ENCODE measurements around the gene PGAP3.

Gene PGAP3

GRCh38 chr17:39655105-39655504, 32.8 kb downstream of the PGAP3 start:
- DNase-seq = no peak

DNA sequence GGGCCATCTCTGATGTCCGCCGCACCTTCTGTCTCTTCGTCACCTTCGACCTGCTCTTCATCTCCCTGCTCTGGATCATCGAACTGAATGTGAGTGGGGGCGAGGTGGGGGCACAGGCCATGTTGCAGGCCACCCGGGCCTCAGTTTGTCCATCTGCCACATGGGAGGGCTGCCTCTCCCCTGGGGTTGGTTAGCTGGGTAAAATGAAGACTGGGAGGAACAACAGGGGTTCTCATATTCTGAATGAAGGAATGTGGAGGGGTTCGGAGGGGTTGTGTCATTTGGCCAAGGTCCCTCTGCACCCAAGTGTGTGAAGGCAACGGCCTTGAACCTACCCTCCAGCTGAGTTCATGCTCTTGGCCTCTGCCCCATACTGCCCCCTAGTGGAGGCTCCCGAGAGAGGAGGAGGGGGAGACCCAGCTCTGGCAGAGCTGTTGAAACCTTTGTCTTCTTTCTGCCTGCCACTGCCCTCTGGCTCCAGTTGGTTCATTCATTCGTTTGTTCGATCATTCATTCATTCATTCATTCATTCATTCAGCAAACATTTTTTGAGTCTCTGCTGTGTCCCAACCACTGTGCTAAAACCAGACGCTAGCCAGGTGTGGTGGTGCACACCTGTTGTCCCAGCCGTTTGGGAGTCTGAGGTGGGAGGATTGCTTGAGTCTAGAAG, 34.1 kb downstream of the PGAP3 start:
- DNase-seq = peak; percentile 72 to 84

- no peak for DNase-seq
These were observed 34.6 kb downstream of the PGAP3 start for GRCh38 chr17:39653316-39653661.

DNA sequence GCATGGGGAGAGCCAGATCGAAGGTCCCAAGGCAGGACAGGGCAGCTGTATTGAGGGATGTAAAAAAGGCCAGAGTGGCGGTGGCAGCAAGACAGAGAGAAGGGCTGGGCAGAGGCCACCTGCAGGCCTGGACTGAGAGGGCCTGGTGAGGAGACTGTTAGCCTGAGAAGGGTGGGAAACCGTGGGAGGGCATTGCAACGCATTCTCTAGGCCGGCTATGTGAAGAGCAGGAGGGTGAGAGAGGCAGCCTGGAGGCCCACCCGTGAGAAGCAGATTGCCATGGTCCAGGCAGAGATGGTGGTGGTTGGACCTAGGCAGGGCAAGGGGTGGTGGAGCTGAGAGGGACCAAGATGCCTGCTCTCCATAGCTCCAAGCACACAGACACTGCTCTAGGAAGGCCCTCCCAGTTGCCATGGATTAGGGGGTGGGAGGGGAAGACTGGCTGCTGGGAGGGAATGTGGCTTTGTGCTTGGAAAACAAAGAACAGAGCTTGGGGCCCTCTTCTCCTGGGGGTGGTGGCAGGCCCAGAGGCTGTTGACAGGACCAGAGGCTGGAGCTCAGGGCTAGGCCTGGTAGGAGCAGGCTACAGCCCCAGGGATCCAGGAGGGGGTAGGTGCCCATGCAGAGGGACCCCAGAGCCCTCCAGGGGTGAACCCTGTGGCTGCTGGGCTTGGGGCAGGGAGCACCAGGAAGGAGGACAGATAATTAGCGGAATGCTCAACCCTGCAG, 35.1 kb downstream of the PGAP3 start:
- no peak for DNase-seq

DNA sequence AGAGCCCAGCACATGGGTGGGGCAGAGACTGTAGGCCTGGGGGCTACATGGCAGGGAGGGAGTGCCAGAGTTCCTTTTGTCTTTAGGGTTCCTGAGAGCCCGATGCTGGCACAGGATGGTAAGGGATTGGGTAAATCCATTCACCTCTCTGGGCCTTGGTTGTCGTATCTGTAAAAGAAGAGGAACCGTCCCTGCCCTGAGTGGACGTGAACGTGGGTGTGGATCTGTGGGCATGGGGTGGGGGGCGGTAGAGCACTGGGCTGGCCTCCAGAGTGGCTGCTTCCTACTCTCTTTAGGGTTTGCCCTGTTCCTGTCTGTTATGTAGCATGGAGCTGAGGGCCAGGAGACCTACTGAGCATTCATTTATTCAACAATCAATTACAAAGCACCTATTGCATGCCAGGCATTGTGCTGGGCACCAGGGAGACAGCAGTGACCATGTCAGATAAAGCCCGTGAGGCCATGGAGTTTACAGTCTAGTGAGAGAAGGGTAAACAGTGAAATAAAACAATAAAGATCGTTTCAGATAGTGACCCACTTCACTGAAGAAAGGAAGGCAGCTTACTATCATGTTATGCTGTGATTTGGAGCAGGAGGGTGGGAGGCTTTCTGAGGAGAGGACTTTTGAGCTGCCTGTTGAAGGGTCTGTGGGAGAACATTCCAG, 35.8 kb downstream of the PGAP3 start:
- DNase-seq = no peak

- no peak for DNase-seq
These were observed 37.7 kb downstream of the PGAP3 start for GRCh38 chr17:39650121-39650579.

- no peak for DNase-seq
These were observed 39.1 kb downstream of the PGAP3 start for GRCh38 chr17:39648616-39649366.

DNA sequence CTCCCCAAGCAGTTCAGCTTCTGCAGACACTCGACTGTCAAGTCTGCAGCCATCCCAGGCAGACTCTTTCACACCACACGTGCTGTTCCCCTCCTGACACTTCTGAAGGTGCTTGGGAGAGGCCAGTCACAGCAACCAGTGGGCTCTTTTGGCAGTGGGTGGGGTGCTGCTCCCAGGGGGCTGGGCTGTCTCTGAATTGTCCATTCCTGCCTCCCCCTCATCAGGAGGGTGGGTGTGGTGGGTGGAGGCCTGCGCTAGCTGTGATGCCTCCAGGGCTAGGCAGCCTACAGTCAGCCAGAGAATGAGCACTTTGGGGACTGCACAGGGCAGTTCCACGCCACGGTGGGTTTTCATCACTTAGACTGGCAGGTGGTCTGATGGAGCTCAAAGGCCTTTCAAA, 40.6 kb downstream of the PGAP3 start:
- no peak for DNase-seq

GRCh38 chr17:39643271-39643670, 44.6 kb downstream of the PGAP3 start:
- DNase-seq = no peak

- no peak for DNase-seq
These were observed 45.4 kb downstream of the PGAP3 start for GRCh38 chr17:39642291-39643074.

DNA sequence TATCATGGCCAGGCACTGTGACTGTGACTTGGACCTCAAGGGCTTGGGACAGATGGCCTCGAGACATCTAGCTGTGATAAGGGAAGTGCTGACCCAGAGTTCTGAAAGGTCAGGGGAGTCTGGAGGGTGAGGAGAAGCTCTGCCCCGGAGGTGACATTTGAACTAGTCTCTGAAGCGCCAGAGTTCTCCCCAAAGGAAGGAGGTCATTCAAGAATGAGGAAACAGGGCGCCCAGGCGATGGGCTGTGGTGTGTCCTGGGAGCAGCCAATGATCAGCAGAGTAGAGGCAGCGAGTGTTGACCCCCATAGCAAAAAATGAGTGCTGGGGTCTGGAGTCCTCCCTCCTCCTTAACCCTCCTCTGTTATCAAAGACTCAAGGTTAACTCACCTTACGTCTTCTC, 46.0 kb downstream of the PGAP3 start:
- no peak for DNase-seq

DNA sequence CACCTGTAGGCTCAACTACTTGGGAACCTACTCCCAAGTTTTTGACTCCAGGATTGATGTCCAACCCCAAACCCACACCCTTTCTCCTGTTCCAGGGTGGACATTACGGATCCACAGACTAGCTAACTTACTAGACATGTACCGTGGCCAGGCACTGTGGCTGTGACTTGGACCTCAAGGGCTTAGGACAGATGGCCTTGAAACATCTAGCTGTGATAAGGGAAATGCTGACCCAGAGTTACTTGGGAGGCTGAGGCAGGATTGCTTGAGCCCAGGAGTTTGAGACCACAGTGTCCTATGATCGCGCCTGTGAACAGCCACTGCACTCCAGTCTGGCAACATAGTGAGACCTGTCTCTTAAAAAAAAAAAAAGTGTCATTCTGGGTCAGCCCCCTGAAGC, 46.8 kb downstream of the PGAP3 start:
- no peak for DNase-seq

DNA sequence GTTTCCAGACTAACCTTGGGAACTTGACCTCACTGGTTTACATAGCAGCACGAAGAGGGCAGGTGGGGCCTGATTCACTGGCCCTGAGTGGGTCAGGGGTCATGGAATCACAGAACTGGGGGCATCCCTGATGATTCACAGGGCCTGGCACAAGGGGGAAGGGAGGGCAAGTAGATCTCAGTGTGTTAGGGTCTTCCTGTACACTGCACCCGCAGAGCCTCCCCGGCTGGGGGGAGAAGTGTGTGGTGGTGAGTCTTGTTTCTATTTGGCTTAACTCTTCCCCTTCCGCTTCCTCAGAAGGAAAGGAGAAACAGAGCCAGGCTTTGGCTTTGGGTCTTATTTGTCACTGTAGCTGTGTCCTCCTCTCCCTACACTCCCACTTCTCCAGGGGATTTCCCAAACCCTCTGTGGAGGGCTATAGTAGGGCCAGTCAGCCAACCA, 47.2 kb downstream of the PGAP3 start:
- DNase-seq = no peak

GRCh38 chr17:39639566-39640458, 48.0 kb downstream of the PGAP3 start:
- DNase-seq = no peak

DNA sequence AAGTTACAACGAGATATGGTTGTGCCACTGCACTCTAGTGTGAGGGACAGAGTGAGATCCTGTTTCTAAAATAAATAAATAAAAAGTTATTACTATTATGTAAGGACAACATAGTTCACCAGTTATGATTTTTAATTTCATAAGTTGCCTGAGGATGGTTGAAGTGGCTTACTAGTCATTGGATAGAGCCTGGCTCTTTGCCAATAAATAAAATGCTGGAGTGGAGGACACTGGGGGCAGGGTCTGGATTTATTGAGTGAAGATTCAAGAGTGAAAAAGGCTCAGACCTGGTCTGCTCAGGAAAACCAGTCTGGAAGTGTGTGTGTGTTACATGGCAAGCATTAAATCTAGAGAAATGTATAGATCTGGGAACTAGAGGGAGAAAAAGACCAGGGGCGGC, 48.8 kb downstream of the PGAP3 start:
- no peak for DNase-seq

DNA sequence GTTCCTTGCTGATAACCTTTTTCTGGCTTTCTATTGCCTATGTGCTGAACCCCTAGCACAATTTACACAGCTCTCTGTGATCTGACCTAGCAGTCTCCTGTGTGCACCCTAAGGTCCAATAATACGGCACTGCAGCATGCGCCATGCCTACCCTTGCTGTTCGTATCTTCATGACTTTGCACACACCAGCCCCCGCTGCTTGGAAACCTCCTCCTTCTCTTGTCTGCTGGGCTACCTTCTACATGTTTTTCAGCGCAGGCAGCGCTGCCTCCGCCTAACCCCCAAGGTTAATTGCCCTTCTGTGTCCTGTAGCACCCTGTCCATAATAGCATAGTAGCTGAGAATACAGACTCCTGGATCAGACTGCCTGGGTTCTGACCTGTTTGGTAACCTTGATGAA, 49.5 kb downstream of the PGAP3 start:
- DNase-seq = no peak

DNA sequence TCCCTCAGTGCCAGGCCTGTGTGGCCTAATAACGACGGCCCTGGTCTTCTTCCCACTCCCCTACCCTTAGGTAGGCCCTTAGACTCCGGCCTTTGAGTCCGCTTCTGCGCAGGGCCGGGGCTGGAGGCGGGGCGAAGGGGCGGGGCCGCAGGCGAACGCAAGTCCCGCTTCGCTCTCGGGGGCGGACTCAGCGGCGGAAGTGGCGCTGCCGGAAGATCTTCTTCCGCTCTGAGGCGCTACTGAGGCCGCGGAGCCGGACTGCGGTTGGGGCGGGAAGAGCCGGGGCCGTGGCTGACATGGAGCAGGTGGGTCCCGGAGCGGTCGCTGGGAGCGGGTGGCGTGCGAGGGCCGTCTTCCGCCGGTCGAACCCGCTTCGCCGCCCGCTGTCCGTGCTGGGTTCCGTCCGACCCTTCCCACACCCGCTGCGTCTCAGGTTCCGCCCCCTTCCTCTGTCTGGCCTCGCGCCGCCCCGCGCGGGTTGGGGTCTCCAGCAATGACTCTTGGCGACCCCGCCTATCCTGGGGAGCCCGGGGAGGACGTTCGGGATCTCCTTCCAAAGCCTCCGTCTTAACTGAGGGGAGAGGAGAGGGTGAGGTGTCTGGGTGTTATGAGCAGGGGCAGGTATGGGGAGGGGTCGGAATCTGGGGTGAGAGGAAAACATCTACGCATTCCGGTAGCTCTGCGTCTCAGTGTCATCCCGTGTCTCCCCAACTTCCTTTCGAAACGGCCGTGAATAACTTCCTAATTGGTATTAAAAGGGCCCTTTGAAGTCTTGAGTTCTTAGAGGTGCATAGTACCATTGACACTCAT, 50.7 kb downstream of the PGAP3 start, which contains the start of gene STARD3:
Gene STARD3 (plus strand): TSS at position 218 of the 810 bp plus-strand sequence. CDS start 16,388 bp downstream, outside the sequence.
- DNase-seq = peak; percentile 89 to 92

- no peak for DNase-seq
These were observed 51.3 kb downstream of the PGAP3 start for GRCh38 chr17:39636587-39636926.

DNA sequence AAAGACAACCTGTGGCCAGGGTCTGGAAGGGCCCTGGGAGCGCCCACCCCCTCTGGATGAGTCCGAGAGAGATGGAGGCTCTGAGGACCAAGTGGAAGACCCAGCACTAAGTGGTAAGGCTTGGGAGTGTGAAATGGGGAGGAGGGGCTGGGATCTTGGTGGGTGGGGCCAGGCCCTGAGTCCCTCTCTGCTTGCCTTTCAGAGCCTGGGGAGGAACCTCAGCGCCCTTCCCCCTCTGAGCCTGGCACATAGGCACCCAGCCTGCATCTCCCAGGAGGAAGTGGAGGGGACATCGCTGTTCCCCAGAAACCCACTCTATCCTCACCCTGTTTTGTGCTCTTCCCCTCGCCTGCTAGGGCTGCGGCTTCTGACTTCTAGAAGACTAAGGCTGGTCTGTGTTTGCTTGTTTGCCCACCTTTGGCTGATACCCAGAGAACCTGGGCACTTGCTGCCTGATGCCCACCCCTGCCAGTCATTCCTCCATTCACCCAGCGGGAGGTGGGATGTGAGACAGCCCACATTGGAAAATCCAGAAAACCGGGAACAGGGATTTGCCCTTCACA, 52.2 kb downstream of the PGAP3 start:
- DNase-seq = no peak

- peak in 1 of 2 donors; percentile 60 for DNase-seq
These were observed 53.4 kb downstream of the PGAP3 start for GRCh38 chr17:39634384-39634871.

All from CD4-positive, alpha-beta T cell treated with Interferon alpha-2 for 1 hour (primary cell).